Tibial artery (tissue), 4 donors: ENCODE measurements around the gene NBL1.

Source experiments
- DNase-seq, 2 donors: peaks; one replicate each; pipeline ENCODE4 v3.0.0-alpha.2; 2019
- H3K27ac ChIP-seq, 2 donors: fragments of 200-600 bp; sonication (generic) in 1 of 2; 1 replicate in 1 of 2; 2 replicates in 1 of 2; pipeline ENCODE4 v1.5.1; 2018 to 2019; ENCODE audit warnings: mild to moderate bottlenecking in 1 of 2
- H3K27me3 ChIP-seq, 2 donors: fragments of 200-600 bp; sonication (generic) in 1 of 2; one replicate each; pipeline versions ENCODE4 v1.5.1 to v1.6.0; 2016 to 2019
- H3K36me3 ChIP-seq, 3 donors: fragments of 200-600 bp; sonication (generic) in 2 of 3; one replicate each; pipeline ENCODE4 v1.5.1; 2016 to 2019; ENCODE audit warnings: mild to moderate bottlenecking in 2 of 3
- H3K4me1 ChIP-seq, 4 donors: fragments of 200-600 bp; sonication (generic) in 2 of 4; 1 replicate in 3 of 4; 2 replicates in 1 of 4; pipeline ENCODE4 v1.5.1; 2016 to 2019
- H3K4me3 ChIP-seq, 2 donors: fragments of 200-600 bp; sonication (generic) in 1 of 2; 1 replicate in 1 of 2; 2 replicates in 1 of 2; pipeline ENCODE4 v1.5.1; 2018 to 2019; ENCODE audit warnings: mild to moderate bottlenecking in 2 of 2
- H3K9me3 ChIP-seq, 3 donors: fragments of 200-600 bp; sonication (generic) in 1 of 3; one replicate each; pipeline ENCODE4 v1.5.1; 2016 to 2019
- CTCF ChIP-seq, 2 experiments: fragments of 200-600 bp in 1 of 2; fragments of 450-650 bp in 1 of 2; IDR thresholded peaks; one replicate each; pipeline ENCODE4 v1.5.1; 2017 to 2019; ENCODE audit warnings: antibody characterized with exemption in 2 of 2, mild to moderate bottlenecking in 1 of 2, moderate library complexity in 1 of 2
- intact Hi-C: fragments of 100-400 bp; cut with DNase I; formaldehyde crosslinking; loops from one replicate; pipeline ENCODE4 v1.15.0; 2023; ENCODE audit warnings: low total_unique reads

The NBL1 gene

GRCh38 chr1:19689856-19690255, 45.7 kb downstream of the NBL1 start:
- Histone ChIP-seq H3K9me3 (no peaks in the 10 kb centered on the region), H3K27ac (no peak overlapping the region), H3K36me3 (peaks cover 43 to 96% (median 71%) of the 10 kb centered on the region in 3 donors), H3K4me1 (no peaks in the 10 kb centered on the region), H3K27me3 (no peaks in the 10 kb centered on the region), H3K4me3 (no peak overlapping the region)
- intact Hi-C loops = no loop called here
- no peak for DNase-seq
- TF ChIP-seq CTCF (IDR thresholded peaks at IDR 0.05) = no peak

- H3K4me1 ChIP-seq = no peaks in the 10 kb centered on the region
- TF ChIP-seq CTCF (IDR thresholded peaks at IDR 0.05) = no peak
- intact Hi-C loops = no loop called here
- H3K27me3 ChIP-seq = no peaks in the 10 kb centered on the region
- no peak overlapping the region for H3K27ac ChIP-seq
- no peak for DNase-seq
- peaks cover 46 to 96% (median 70%) of the 10 kb centered on the region in 3 donors for H3K36me3 ChIP-seq
- no peaks in the 10 kb centered on the region for H3K9me3 ChIP-seq
- no peak overlapping the region for H3K4me3 ChIP-seq
Measured at GRCh38 chr1:19690342-19690741, 46.2 kb downstream of the NBL1 start.

GRCh38 chr1:19694298-19694697, 50.2 kb downstream of the NBL1 start:
- TF ChIP-seq CTCF (IDR thresholded peaks at IDR 0.05) = no peak
- intact Hi-C loops = no loop called here
- DNase-seq = no peak

GRCh38 chr1:19695772-19696171, 51.7 kb downstream of the NBL1 start:
- Histone ChIP-seq H3K27me3 (no peaks in the 10 kb centered on the region), H3K9me3 (no peaks in the 10 kb centered on the region), H3K27ac (no peak overlapping the region), H3K4me3 (no peak overlapping the region), H3K36me3 (peaks cover 42 to 99% (median 68%) of the 10 kb centered on the region in 3 donors), H3K4me1 (no peaks in the 10 kb centered on the region)
- intact Hi-C loops = no loop called here
- no peak for DNase-seq
- no peak for TF ChIP-seq CTCF (IDR thresholded peaks at IDR 0.05)

More at GRCh38 chr1:19694298-19694697, 50.2 kb downstream of the NBL1 start:
- Histone ChIP-seq H3K36me3 (peaks cover 43 to 99% (median 65%) of the 10 kb centered on the region in 3 donors), H3K27ac (no peak overlapping the region), H3K9me3 (no peaks in the 10 kb centered on the region), H3K27me3 (no peaks in the 10 kb centered on the region), H3K4me3 (no peak overlapping the region), H3K4me1 (no peaks in the 10 kb centered on the region)

GRCh38 chr1:19696820-19697219, 52.7 kb downstream of the NBL1 start:
- DNase-seq = no peak
- H3K36me3 ChIP-seq = peaks cover 42 to 90% (median 61%) of the 10 kb centered on the region in 3 donors
- H3K27ac ChIP-seq = no peak overlapping the region
- no peak overlapping the region for H3K4me3 ChIP-seq
- no peaks in the 10 kb centered on the region for H3K4me1 ChIP-seq
- intact Hi-C loops = no loop called here
- H3K9me3 ChIP-seq = no peaks in the 10 kb centered on the region
- no peaks in the 10 kb centered on the region for H3K27me3 ChIP-seq
- TF ChIP-seq CTCF (IDR thresholded peaks at IDR 0.05) = no peak

- intact Hi-C loops = no loop called here
- TF ChIP-seq CTCF (IDR thresholded peaks at IDR 0.05) = no peak
- peaks cover 41 to 77% (median 56%) of the 10 kb centered on the region in 3 donors for H3K36me3 ChIP-seq
Measured at GRCh38 chr1:19698181-19698580, 54.1 kb downstream of the NBL1 start.

More at GRCh38 chr1:19698181-19698580, 54.1 kb downstream of the NBL1 start:
- H3K4me3 ChIP-seq = no peak overlapping the region
- no peaks in the 10 kb centered on the region for H3K9me3 ChIP-seq
- no peak overlapping the region for H3K27ac ChIP-seq
- H3K27me3 ChIP-seq = no peaks in the 10 kb centered on the region
- no peaks in the 10 kb centered on the region for H3K4me1 ChIP-seq
- DNase-seq = no peak
